Putamen (tissue), 1 donor: Measurements from ENCODE around the gene TAB3.
"Not testable (repeated sequence)": the region's sequence is repeated elsewhere in the genome, so short reads cannot be mapped to it uniquely, and the experiment has no call there.

Source experiments
- DNase-seq: peaks from one replicate; pipeline ENCODE4 v3.0.0-alpha.2; 2016; ENCODE audit warnings: low spot score

The TAB3 gene

GRCh38 chrX:30819080-30819479 is 70.0 kb downstream of the TAB3 start:
- no peak for DNase-seq

GRCh38 chrX:30816079-30816478 is 73.0 kb downstream of the TAB3 start:
- no peak for DNase-seq

- DNase-seq, result no peak
These were observed 74.1 kb downstream of the TAB3 start for GRCh38 chrX:30814978-30815377.

GRCh38 chrX:30812326-30812725 is 76.7 kb downstream of the TAB3 start:
- no peak for DNase-seq

- DNase-seq, result no peak
These were observed 82.8 kb downstream of the TAB3 start for GRCh38 chrX:30806187-30806728.

GRCh38 chrX:30804462-30804861 is 84.6 kb downstream of the TAB3 start:
- DNase-seq, result no peak

- no peak for DNase-seq
These were observed 88.2 kb downstream of the TAB3 start for GRCh38 chrX:30800901-30801300.

- no peak for DNase-seq
These were observed 89.7 kb downstream of the TAB3 start for GRCh38 chrX:30799327-30799726.

GRCh38 chrX:30798810-30799209 is 90.2 kb downstream of the TAB3 start:
- no peak for DNase-seq

GRCh38 chrX:30797301-30797700 is 91.8 kb downstream of the TAB3 start:
- DNase-seq, result not testable (repeated sequence)

GRCh38 chrX:30795981-30796958 is 92.8 kb downstream of the TAB3 start:
- no peak for DNase-seq

GRCh38 chrX:30794497-30794896 is 94.6 kb downstream of the TAB3 start:
- DNase-seq, result no peak

- DNase-seq, result no peak
These were observed 95.3 kb downstream of the TAB3 start for GRCh38 chrX:30793767-30794103.

GRCh38 chrX:30793075-30793766 is 95.8 kb downstream of the TAB3 start:
- DNase-seq, result no peak

- no peak for DNase-seq
These were observed 97.5 kb downstream of the TAB3 start for GRCh38 chrX:30791296-30792278.

GRCh38 chrX:30787012-30787411 is 102.0 kb downstream of the TAB3 start:
- no peak for DNase-seq

GRCh38 chrX:30786374-30786773 is 102.7 kb downstream of the TAB3 start:
- DNase-seq, result no peak

- no peak for DNase-seq
These were observed 107.2 kb downstream of the TAB3 start for GRCh38 chrX:30781711-30782444.

- DNase-seq, result no peak
These were observed 109.5 kb downstream of the TAB3 start for GRCh38 chrX:30779453-30780030.

- no peak for DNase-seq
These were observed 111.5 kb downstream of the TAB3 start for GRCh38 chrX:30777575-30777974.
